ENCODE results near the gene ELOVL7. TPM values are rescaled to one million over a fixed set of nuclear protein-coding genes. Genes with fewer than 3 reads are reported as not detected.

The ELOVL7 gene
- total RNA-seq, 4 donors from 2014 or later, result 16.6 to 57.6 (median 40.4) TPM

DNA sequence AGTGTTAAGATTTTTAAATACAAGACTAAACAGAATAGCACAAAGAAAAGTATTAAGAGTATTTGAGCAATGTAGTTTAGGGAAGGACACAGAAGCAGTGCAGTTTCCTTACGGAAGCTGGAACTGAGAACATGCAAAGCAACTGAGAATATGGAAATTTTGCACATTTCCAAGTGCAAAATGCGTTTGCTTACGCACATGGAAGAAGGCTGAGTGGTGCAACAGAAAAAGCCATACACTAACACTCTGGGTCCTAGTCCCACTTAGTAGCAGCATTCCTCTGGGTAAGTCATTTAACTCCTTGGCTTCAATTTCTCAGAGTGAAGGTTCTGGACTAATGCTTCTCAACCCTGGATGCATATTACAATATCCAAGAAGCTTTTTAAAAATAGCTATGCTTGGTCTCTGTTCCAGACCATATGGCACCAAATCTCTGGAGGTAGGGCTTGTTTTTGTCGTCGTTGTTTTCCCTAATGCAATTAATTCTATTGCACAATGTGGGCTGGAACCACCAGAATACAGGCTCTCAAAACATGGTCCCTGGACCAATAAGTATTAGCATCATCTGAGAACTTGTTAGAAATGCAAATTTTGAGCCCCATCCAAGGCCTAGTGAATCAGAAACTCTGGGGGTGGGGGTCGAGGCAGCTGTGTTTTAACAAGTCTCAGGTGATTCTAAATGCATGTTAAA, 78.9 kb downstream of the ELOVL7 start:
- DNase-seq (ENCODE audit: low spot score in 2 of 2), result no peak
- Histone ChIP-seq H3K27me3 (no peaks in the 10 kb centered on the region), H3K4me3 (no peak overlapping the region), H3K9me3 (no peaks in the 10 kb centered on the region), H3K36me3 (no peaks in the 10 kb centered on the region), H3K27ac (no peak overlapping the region), H3K4me1 (no peaks in the 10 kb centered on the region)
- TF ChIP-seq, protein P1, sequence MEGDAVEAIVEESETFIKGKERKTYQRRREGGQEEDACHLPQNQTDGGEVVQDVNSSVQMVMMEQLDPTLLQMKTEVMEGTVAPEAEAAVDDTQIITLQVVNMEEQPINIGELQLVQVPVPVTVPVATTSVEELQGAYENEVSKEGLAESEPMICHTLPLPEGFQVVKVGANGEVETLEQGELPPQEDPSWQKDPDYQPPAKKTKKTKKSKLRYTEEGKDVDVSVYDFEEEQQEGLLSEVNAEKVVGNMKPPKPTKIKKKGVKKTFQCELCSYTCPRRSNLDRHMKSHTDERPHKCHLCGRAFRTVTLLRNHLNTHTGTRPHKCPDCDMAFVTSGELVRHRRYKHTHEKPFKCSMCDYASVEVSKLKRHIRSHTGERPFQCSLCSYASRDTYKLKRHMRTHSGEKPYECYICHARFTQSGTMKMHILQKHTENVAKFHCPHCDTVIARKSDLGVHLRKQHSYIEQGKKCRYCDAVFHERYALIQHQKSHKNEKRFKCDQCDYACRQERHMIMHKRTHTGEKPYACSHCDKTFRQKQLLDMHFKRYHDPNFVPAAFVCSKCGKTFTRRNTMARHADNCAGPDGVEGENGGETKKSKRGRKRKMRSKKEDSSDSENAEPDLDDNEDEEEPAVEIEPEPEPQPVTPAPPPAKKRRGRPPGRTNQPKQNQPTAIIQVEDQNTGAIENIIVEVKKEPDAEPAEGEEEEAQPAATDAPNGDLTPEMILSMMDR (IDR thresholded peaks at IDR 0.05), result no peak
- TF ChIP-seq POLR2A (IDR thresholded peaks at IDR 0.05), result no peak
- TF ChIP-seq POLR2AphosphoS5 (IDR thresholded peaks at IDR 0.05), result no peak
- TF ChIP-seq EP300 (IDR thresholded peaks at IDR 0.05), result no peak
- 71% methylated on average over 6 of the region's 6 CpGs for WGBS

DNA sequence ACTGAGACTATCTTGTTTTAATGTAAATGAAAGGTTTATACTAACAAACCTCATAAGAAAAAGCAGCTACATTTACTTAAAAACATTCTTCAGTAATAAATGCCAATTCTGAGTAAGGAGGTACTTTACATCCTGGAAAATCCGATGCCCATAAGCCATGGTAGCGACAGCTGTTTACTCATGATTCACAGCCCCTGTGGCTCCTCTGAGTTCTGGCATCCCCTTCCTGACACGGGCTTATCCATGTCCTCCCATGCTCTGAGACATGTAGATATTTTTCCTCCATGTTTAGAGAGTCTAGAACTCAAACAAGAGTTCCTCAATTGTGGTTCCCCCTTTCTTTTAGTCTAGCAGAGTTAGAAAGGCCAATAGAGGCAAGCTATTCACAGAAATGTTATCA, 81.0 kb downstream of the ELOVL7 start:
- Histone ChIP-seq H3K27ac (no peak overlapping the region), H3K4me1 (no peaks in the 10 kb centered on the region), H3K27me3 (no peaks in the 10 kb centered on the region), H3K36me3 (no peaks in the 10 kb centered on the region), H3K9me3 (no peaks in the 10 kb centered on the region), H3K4me3 (no peak overlapping the region)
- TF ChIP-seq, protein P1 (IDR thresholded peaks at IDR 0.05), result no peak
- TF ChIP-seq POLR2AphosphoS5 (IDR thresholded peaks at IDR 0.05) (no peak), POLR2A (IDR thresholded peaks at IDR 0.05) (no peak), EP300 (IDR thresholded peaks at IDR 0.05) (no peak)
- DNase-seq (ENCODE audit: low spot score in 2 of 2), result no peak
- WGBS, result 75% methylated on average over 3 of the region's 3 CpGs

DNA sequence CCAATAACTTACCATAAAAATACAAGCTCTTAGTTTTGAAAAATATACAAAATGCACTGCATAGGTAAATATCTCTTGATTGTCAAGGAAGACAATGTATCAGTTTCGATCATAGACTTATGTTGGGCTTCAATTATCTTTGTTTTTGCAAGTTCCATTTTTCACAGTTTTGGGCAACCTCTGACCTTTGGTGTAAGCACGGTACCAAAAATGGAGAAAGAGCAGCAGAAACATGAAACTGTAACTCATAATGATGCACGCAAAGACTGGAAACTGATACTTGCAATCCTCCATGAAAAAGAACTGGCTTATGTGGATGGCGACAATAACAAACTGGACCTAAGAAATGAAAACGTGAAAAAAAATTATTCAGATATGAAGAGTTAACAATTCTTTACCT, 89.6 kb downstream of the ELOVL7 start:
- Histone ChIP-seq H3K27ac (no peak overlapping the region), H3K4me3 (no peak overlapping the region), H3K36me3 (no peaks in the 10 kb centered on the region), H3K9me3 (no peaks in the 10 kb centered on the region), H3K27me3 (no peaks in the 10 kb centered on the region), H3K4me1 (no peaks in the 10 kb centered on the region)
- 90% methylated on average over 5 of the region's 5 CpGs for WGBS
- TF ChIP-seq POLR2A (IDR thresholded peaks at IDR 0.05) (no peak), EP300 (IDR thresholded peaks at IDR 0.05) (no peak), POLR2AphosphoS5 (IDR thresholded peaks at IDR 0.05) (no peak)
- TF ChIP-seq, protein P1 (IDR thresholded peaks at IDR 0.05), result no peak
- no peak for DNase-seq (ENCODE audit: low spot score in 2 of 2)

DNA sequence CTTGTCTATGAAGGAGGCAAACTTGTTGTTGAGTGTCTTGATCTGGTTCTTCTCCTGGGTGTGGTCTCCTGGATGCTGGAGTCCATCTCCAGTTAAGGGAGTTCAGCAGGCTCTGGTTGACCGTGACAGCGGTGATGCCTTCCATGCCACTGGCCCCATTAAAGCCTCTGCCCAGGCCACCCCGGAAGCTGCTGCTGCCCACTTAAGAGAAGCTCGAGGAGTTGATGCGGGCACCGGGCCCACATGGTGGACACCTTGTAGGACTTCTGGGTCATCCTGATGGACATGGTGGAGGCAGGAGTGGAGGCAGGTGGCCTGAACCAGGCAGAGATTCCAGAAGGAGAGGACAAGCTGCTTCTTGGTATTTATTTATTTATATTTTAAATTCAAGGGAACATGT, 99.4 kb downstream of the ELOVL7 start:
- no peak overlapping the region for H3K4me3 ChIP-seq
- no peaks in the 10 kb centered on the region for H3K27me3 ChIP-seq
- H3K9me3 ChIP-seq, result no peaks in the 10 kb centered on the region
- WGBS, result 100% methylated on average over 3 of the region's 6 CpGs
- H3K27ac ChIP-seq, result no peak overlapping the region
- TF ChIP-seq POLR2A (IDR thresholded peaks at IDR 0.05) (no peak), EP300 (IDR thresholded peaks at IDR 0.05) (no peak), POLR2AphosphoS5 (IDR thresholded peaks at IDR 0.05) (no peak)
- TF ChIP-seq, protein P1 (IDR thresholded peaks at IDR 0.05), result no peak
- no peak for DNase-seq (ENCODE audit: low spot score in 2 of 2)
- H3K36me3 ChIP-seq, result no peaks in the 10 kb centered on the region
- no peaks in the 10 kb centered on the region for H3K4me1 ChIP-seq

DNA sequence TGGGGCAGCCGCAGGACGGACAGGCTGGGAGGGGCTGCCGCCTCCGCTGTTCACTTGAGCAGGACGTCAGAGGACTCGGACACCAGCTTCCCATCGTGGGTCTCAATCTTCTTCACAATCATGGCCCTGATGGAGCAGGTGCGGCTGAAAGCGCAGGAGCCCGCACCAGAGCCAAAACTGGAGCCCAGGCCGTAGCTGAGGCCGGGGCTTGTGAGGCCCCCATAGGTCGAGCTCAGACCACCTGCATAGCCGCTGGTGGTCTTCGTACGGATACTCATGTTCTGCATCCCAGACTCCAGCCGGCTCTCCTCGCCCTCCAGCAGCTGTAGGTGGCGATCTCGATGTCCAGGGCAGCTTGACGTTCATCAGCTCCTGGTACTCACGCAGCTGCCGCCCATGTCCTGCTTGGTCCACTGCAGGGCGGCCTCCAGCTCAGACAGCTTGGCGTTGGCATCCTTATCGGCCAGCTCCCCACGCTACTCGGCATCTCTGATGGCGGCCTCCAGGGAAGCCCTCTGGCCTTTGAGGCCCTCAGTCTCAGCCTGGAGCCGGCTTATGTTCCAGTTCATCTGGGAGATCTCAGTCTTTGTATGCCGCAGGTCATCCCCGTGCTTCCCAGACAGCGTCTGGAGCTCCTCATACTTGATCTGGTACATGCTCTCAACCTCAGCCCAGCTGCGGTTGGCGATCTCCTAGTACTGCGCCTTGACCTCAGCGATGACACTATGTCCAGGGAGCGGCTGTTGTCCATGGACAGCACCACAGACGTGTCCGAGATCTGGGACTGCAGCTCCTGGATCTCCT, 100.4 kb downstream of the ELOVL7 start:
- no peak for DNase-seq (ENCODE audit: low spot score in 2 of 2)
- 97% methylated on average over 32 of the region's 40 CpGs for WGBS
- H3K36me3 ChIP-seq, result no peaks in the 10 kb centered on the region
- no peaks in the 10 kb centered on the region for H3K9me3 ChIP-seq
- no peaks in the 10 kb centered on the region for H3K27me3 ChIP-seq
- H3K4me1 ChIP-seq, result no peaks in the 10 kb centered on the region
- TF ChIP-seq POLR2A (IDR thresholded peaks at IDR 0.05) (no peak), POLR2AphosphoS5 (IDR thresholded peaks at IDR 0.05) (no peak), EP300 (IDR thresholded peaks at IDR 0.05) (no peak)
- TF ChIP-seq, protein P1 (IDR thresholded peaks at IDR 0.05), result no peak
- H3K4me3 ChIP-seq, result no peak overlapping the region
- H3K27ac ChIP-seq, result no peak overlapping the region

Data from suprapubic skin (tissue), 4 donors.